Mesenchymal stem cell (in vitro differentiated cells and primary cell): ENCODE results near the gene XRN2.

ENCODE experiments used
- DNase-seq: peaks from one replicate; pipeline ENCODE4 v3.0.0-alpha.2; 2013
- H2AFZ ChIP-seq: one replicate; pipeline ENCODE4 v1.6.1; 2013; ENCODE audit warnings: low read depth, mild to moderate bottlenecking, control low read depth, inconsistent platforms, low read length, moderate library complexity
- H2AK5ac ChIP-seq: 2 replicates; pipeline ENCODE4 v1.6.1; 2013; ENCODE audit warnings: low read length, moderate library complexity, mild to moderate bottlenecking, inconsistent platforms; ENCODE audit not compliant: severe bottlenecking
- H2BK120ac ChIP-seq: one replicate; pipeline ENCODE4 v1.6.1; 2013; ENCODE audit warnings: low read depth, mild to moderate bottlenecking, inconsistent platforms, low read length, moderate library complexity
- H2BK12ac ChIP-seq, 2 experiments: one replicate each; pipeline ENCODE4 v1.6.1; 2013; ENCODE audit warnings: inconsistent platforms in 2 of 2, low read length in 2 of 2, mild to moderate bottlenecking in 2 of 2, moderate library complexity in 2 of 2, control low read depth in 1 of 2
- H2BK15ac ChIP-seq: one replicate; pipeline ENCODE4 v1.6.1; 2013; ENCODE audit warnings: mild to moderate bottlenecking, low read depth, inconsistent platforms; ENCODE audit not compliant: poor library complexity, severe bottlenecking
- H2BK5ac ChIP-seq: 2 replicates; pipeline ENCODE4 v1.6.1; 2013; ENCODE audit warnings: low read depth, mild to moderate bottlenecking, low read length, control low read depth, inconsistent platforms; ENCODE audit not compliant: poor library complexity, severe bottlenecking
- H3K14ac ChIP-seq, 2 experiments: one replicate each; pipeline ENCODE4 v1.6.1; 2013; ENCODE audit warnings: inconsistent platforms in 2 of 2, low read length in 2 of 2, control low read depth in 1 of 2, mild to moderate bottlenecking in 1 of 2, moderate library complexity in 1 of 2
- H3K18ac ChIP-seq, 2 experiments: one replicate each; pipeline ENCODE4 v1.6.1; 2013; ENCODE audit warnings: inconsistent platforms in 2 of 2, low read length in 2 of 2, control low read depth in 1 of 2, low read depth in 1 of 2, mild to moderate bottlenecking in 1 of 2
- H3K23ac ChIP-seq, 2 experiments: one replicate each; pipeline ENCODE4 v1.6.1; 2013; ENCODE audit warnings: inconsistent platforms in 2 of 2, low read length in 2 of 2, mild to moderate bottlenecking in 2 of 2, moderate library complexity in 2 of 2, control low read depth in 1 of 2
- H3K27ac ChIP-seq: 2 replicates; pipeline ENCODE4 v1.5.1; 2013; ENCODE audit warnings: mild to moderate bottlenecking, moderate library complexity, low read length, control low read depth, inconsistent platforms; ENCODE audit not compliant: poor library complexity, severe bottlenecking
- H3K27me3 ChIP-seq, 2 experiments: 2 replicates each; pipeline versions ENCODE4 v1.6.1 to v1.7.0; 2013; ENCODE audit warnings: low read length in 2 of 2, mild to moderate bottlenecking in 2 of 2, moderate library complexity in 2 of 2, control low read depth in 1 of 2, inconsistent platforms in 1 of 2; ENCODE audit not compliant: control insufficient read depth in 1 of 2, insufficient read depth in 1 of 2
- H3K36me3 ChIP-seq, 2 experiments: 2 replicates each; pipeline versions ENCODE4 v1.6.1 to v1.7.0; 2013; ENCODE audit warnings: low read length in 2 of 2, control low read depth in 1 of 2, inconsistent platforms in 1 of 2, low read depth in 1 of 2, mild to moderate bottlenecking in 1 of 2; ENCODE audit not compliant: insufficient read depth in 2 of 2, control insufficient read depth in 1 of 2
- H3K4ac ChIP-seq, 2 experiments: one replicate each; pipeline ENCODE4 v1.6.1; 2013; ENCODE audit warnings: inconsistent platforms in 2 of 2, low read length in 2 of 2, mild to moderate bottlenecking in 2 of 2, moderate library complexity in 2 of 2, control low read depth in 1 of 2, low read depth in 1 of 2
- H3K4me1 ChIP-seq: 2 replicates; pipeline ENCODE4 v1.6.1; 2013; ENCODE audit warnings: low read depth, low read length, control low read depth; ENCODE audit not compliant: control insufficient read depth, insufficient read depth
- H3K4me2 ChIP-seq: 2 replicates; pipeline ENCODE4 v1.6.1; 2013; ENCODE audit warnings: low read length, mild to moderate bottlenecking, inconsistent platforms; ENCODE audit not compliant: poor library complexity, severe bottlenecking
- H3K4me3 ChIP-seq, 2 experiments: 2 replicates each; pipeline versions ENCODE4 v1.5.1 to v1.7.0; 2013; ENCODE audit warnings: low read length in 2 of 2, mild to moderate bottlenecking in 2 of 2, control low read depth in 1 of 2, low read depth in 1 of 2; ENCODE audit not compliant: insufficient read depth in 1 of 2
- H3K79me1 ChIP-seq: replicated peaks from 2 replicates; pipeline ENCODE4 v1.6.1; 2013; ENCODE audit warnings: mild to moderate bottlenecking, control low read depth, low read length, inconsistent platforms; ENCODE audit not compliant: poor library complexity, severe bottlenecking
- H3K9ac ChIP-seq: 2 replicates; pipeline ENCODE4 v1.7.0; 2013; ENCODE audit warnings: mild to moderate bottlenecking, low read length, moderate library complexity
- H3K9me3 ChIP-seq: 2 replicates; pipeline ENCODE4 v1.7.0; 2013; ENCODE audit warnings: mild to moderate bottlenecking, low read length; ENCODE audit not compliant: control insufficient read depth
- H4K8ac ChIP-seq: one replicate; pipeline ENCODE4 v1.6.1; 2013; ENCODE audit warnings: inconsistent platforms, mild to moderate bottlenecking, low read length, moderate library complexity
- H4K91ac ChIP-seq: one replicate; pipeline ENCODE4 v1.6.1; 2013; ENCODE audit warnings: mild to moderate bottlenecking, low read length, inconsistent platforms
- WGBS: methylation state at CpG from one replicate; pipeline ENCODE4 v1.1.7; 2013; ENCODE audit warnings: mixed read lengths; 5-methylcytosine and 5-hydroxymethylcytosine counted together

XRN2 gene

GRCh38 chr20:21286775-21287174 is 16.4 kb upstream of the XRN2 start:
- H3K27ac ChIP-seq, result no peak overlapping the region
- 70% methylated on average over 3 of the region's 4 CpGs for WGBS

GRCh38 chr20:21288587-21289370 is 14.4 kb upstream of the XRN2 start:
- WGBS, result 79% methylated on average over 14 of the region's 14 CpGs
- no peak overlapping the region for H3K9ac ChIP-seq

More at GRCh38 chr20:21286775-21287174, 16.4 kb upstream of the XRN2 start:
- no peak overlapping the region for H2BK12ac ChIP-seq
- no peak overlapping the region for H4K8ac ChIP-seq
- no peak overlapping the region for H2AK5ac ChIP-seq
- H3K4ac ChIP-seq, result no peak overlapping the region
- H3K36me3 ChIP-seq, result no peaks in the 10 kb centered on the region
- H3K4me3 ChIP-seq, result no peak overlapping the region
- peaks cover 6% of the 10 kb centered on the region for H3K9me3 ChIP-seq
- DNase-seq, result no peak
- H3K27me3 ChIP-seq, result peaks cover 0 to 3% of the 10 kb centered on the region in 2 experiments
- H3K23ac ChIP-seq, result no peak overlapping the region
- no peak overlapping the region for H2BK15ac ChIP-seq
- no peak overlapping the region for H3K4me2 ChIP-seq
- H2AFZ ChIP-seq, result no peak overlapping the region
- no peak overlapping the region for H3K18ac ChIP-seq
- no peak overlapping the region for H3K9ac ChIP-seq
- no peak overlapping the region for H4K91ac ChIP-seq
- no peaks in the 10 kb centered on the region for H3K79me1 ChIP-seq
- H2BK5ac ChIP-seq, result no peak overlapping the region
- H3K4me1 ChIP-seq, result no peaks in the 10 kb centered on the region
- H3K14ac ChIP-seq, result no peak overlapping the region
- H2BK120ac ChIP-seq, result no peak overlapping the region

GRCh38 chr20:21289651-21290050 is 13.5 kb upstream of the XRN2 start:
- Histone ChIP-seq H3K18ac (no peak overlapping the region), H3K36me3 (no peaks in the 10 kb centered on the region), H4K8ac (no peak overlapping the region), H3K4me3 (no peak overlapping the region), H4K91ac (no peak overlapping the region), H3K79me1 (no peaks in the 10 kb centered on the region), H2AK5ac (no peak overlapping the region), H2BK5ac (no peak overlapping the region), H3K4me2 (no peak overlapping the region), H2BK120ac (no peak overlapping the region), H3K27me3 (peaks cover 0 to 7% of the 10 kb centered on the region in 2 experiments), H3K4ac (no peak overlapping the region), H2BK12ac (no peak overlapping the region), H3K4me1 (no peaks in the 10 kb centered on the region), H3K27ac (no peak overlapping the region), H3K9me3 (peaks cover 6% of the 10 kb centered on the region), H2BK15ac (no peak overlapping the region), H3K23ac (no peak overlapping the region), H3K9ac (no peak overlapping the region), H2AFZ (no peak overlapping the region), H3K14ac (no peak overlapping the region)
- 67% methylated on average over 1 of the region's 2 CpGs for WGBS
- no peak for DNase-seq

More at GRCh38 chr20:21288587-21289370, 14.4 kb upstream of the XRN2 start:
- Histone ChIP-seq H3K4me3 (no peak overlapping the region), H2BK5ac (no peak overlapping the region), H4K8ac (no peak overlapping the region), H3K27me3 (peaks cover 0 to 3% of the 10 kb centered on the region in 2 experiments), H3K79me1 (no peaks in the 10 kb centered on the region), H3K36me3 (no peaks in the 10 kb centered on the region), H3K4me2 (no peak overlapping the region), H3K18ac (no peak overlapping the region), H2BK15ac (no peak overlapping the region), H3K14ac (no peak overlapping the region), H3K23ac (no peak overlapping the region), H3K9me3 (peaks cover 6% of the 10 kb centered on the region), H3K27ac (no peak overlapping the region), H3K4me1 (no peaks in the 10 kb centered on the region), H2AK5ac (no peak overlapping the region), H2BK120ac (no peak overlapping the region), H2AFZ (no peak overlapping the region), H3K4ac (no peak overlapping the region), H2BK12ac (no peak overlapping the region), H4K91ac (no peak overlapping the region)
- no peak for DNase-seq

GRCh38 chr20:21291026-21291425 is 12.1 kb upstream of the XRN2 start:
- Histone ChIP-seq H2BK12ac (no peak overlapping the region), H3K36me3 (no peaks in the 10 kb centered on the region), H3K4me1 (no peaks in the 10 kb centered on the region), H3K14ac (no peak overlapping the region), H3K79me1 (no peaks in the 10 kb centered on the region), H4K91ac (no peak overlapping the region), H3K9me3 (peaks cover 2% of the 10 kb centered on the region), H3K27me3 (peaks cover 0 to 12% of the 10 kb centered on the region in 2 experiments), H2AK5ac (no peak overlapping the region), H2AFZ (no peak overlapping the region), H2BK120ac (no peak overlapping the region), H3K4me3 (no peak overlapping the region), H3K23ac (no peak overlapping the region), H2BK15ac (no peak overlapping the region), H3K18ac (no peak overlapping the region), H3K4me2 (no peak overlapping the region), H2BK5ac (no peak overlapping the region), H3K9ac (no peak overlapping the region), H4K8ac (no peak overlapping the region), H3K27ac (no peak overlapping the region), H3K4ac (no peak overlapping the region)
- no peak for DNase-seq
- WGBS, result 89% methylated on average over 1 of the region's 2 CpGs
